GM23338 (cell line): ENCODE data around the gene HDAC5. TPM values are rescaled to one million over a fixed set of nuclear protein-coding genes. Genes with fewer than 3 reads are reported as not detected.

Experiments
- ATAC-seq: fragments of 200-7000 bp; cut with Tn5 transposase; 3 replicates; pipeline ENCODE4 v1.9.1; 2020
- DNase-seq: peaks from one replicate; pipeline ENCODE4 v3.0.0-alpha.2; 2015; ENCODE audit warnings: low spot score
- H2AFZ ChIP-seq: fragments of 200-600 bp; sonication (generic); 2 replicates; pipeline ENCODE4 v1.8.0; 2016; ENCODE audit warnings: antibody characterized with exemption, mild to moderate bottlenecking, moderate library complexity
- H3F3A ChIP-seq: fragments of 200-600 bp; sonication (generic); replicated peaks from 2 replicates; pipeline ENCODE4 v1.8.0; 2017; ENCODE audit warnings: antibody characterized with exemption, mixed run types, low read depth
- H3K27ac ChIP-seq: fragments of 200-600 bp; sonication (generic); 2 replicates; pipeline ENCODE4 v1.6.1; 2016; ENCODE audit warnings: low read depth
- H3K27me3 ChIP-seq: fragments of 200-600 bp; sonication (generic); 2 replicates; pipeline ENCODE4 v1.8.0; 2016; ENCODE audit warnings: mild to moderate bottlenecking, mixed run types, moderate library complexity; ENCODE audit not compliant: insufficient read depth
- H3K36me3 ChIP-seq: fragments of 200-600 bp; sonication (generic); 2 replicates; pipeline ENCODE4 v1.8.0; 2016; ENCODE audit warnings: mild to moderate bottlenecking; ENCODE audit not compliant: insufficient read depth
- H3K4me1 ChIP-seq: fragments of 200-600 bp; sonication (generic); 2 replicates; pipeline ENCODE4 v1.8.0; 2016; ENCODE audit warnings: mild to moderate bottlenecking, moderate library complexity; ENCODE audit not compliant: insufficient read depth
- H3K4me2 ChIP-seq: fragments of 200-600 bp; sonication (generic); 2 replicates; pipeline ENCODE4 v1.7.1; 2017; ENCODE audit warnings: mixed run types
- H3K4me3 ChIP-seq: fragments of 200-600 bp; sonication (generic); 2 replicates; pipeline ENCODE4 v1.6.1; 2016; ENCODE audit warnings: mixed run types
- H3K79me2 ChIP-seq: fragments of 200-600 bp; sonication (generic); replicated peaks from 2 replicates; pipeline ENCODE4 v1.8.0; 2017; ENCODE audit warnings: mild to moderate bottlenecking; ENCODE audit not compliant: insufficient read depth
- H3K9me2 ChIP-seq: fragments of 200-600 bp; sonication (generic); 2 replicates; pipeline ENCODE4 v1.8.0; 2017; ENCODE audit not compliant: insufficient read depth
- H4K20me1 ChIP-seq: fragments of 200-600 bp; sonication (generic); replicated peaks from 2 replicates; pipeline ENCODE4 v1.8.0; 2017; ENCODE audit warnings: mild to moderate bottlenecking; ENCODE audit not compliant: insufficient read depth
- H3K27ac Mint-ChIP-seq: 2 replicates; pipeline ENCODE4 v1.8.0; 2020; ENCODE audit warnings: inconsistent platforms, mild to moderate bottlenecking, moderate library complexity, mixed read lengths
- H3K27me3 Mint-ChIP-seq: 3 replicates; pipeline ENCODE4 v1.8.0; 2022; ENCODE audit warnings: low read depth, mild to moderate bottlenecking, moderate library complexity, mixed read lengths, inconsistent platforms; ENCODE audit not compliant: insufficient read depth, poor library complexity
- H3K36me3 Mint-ChIP-seq: 3 replicates; pipeline ENCODE4 v1.8.0; 2021; ENCODE audit warnings: low read depth, mild to moderate bottlenecking, inconsistent platforms, moderate library complexity, mixed read lengths
- H3K4me1 Mint-ChIP-seq: 3 replicates; pipeline ENCODE4 v1.8.0; 2020; ENCODE audit warnings: mild to moderate bottlenecking, inconsistent platforms, mixed read lengths
- H3K4me3 Mint-ChIP-seq: 3 replicates; pipeline ENCODE4 v1.8.0; 2021; ENCODE audit warnings: moderate library complexity, mild to moderate bottlenecking, inconsistent platforms, mixed read lengths
- H3K9me3 Mint-ChIP-seq: 3 replicates; pipeline ENCODE4 v1.8.0; 2020; ENCODE audit warnings: moderate library complexity, mild to moderate bottlenecking, inconsistent platforms, mixed read lengths
- CREB1 ChIP-seq: fragments of 250-450 bp; sonication (Bioruptor Pico); IDR thresholded peaks from 2 replicates; pipeline ENCODE4 v1.5.0; 2020; ENCODE audit warnings: low read depth, mild to moderate bottlenecking, moderate library complexity
- CTCF ChIP-seq, 2 experiments: fragments of 200-600 bp in 1 of 2; sonication (generic) in 1 of 2; conservative IDR thresholded peaks; 2 replicates each; pipeline versions ENCODE4 v1.5.1 to v1.6.1; 2016 to 2017; ENCODE audit warnings: antibody characterized with exemption in 2 of 2, low read depth in 2 of 2, mild to moderate bottlenecking in 2 of 2, moderate library complexity in 1 of 2
- EZH2phosphoT487 ChIP-seq: fragments of 200-600 bp; sonication (generic); IDR thresholded peaks from one replicate; pipeline ENCODE4 v1.8.1; 2018; ENCODE audit warnings: antibody characterized with exemption; ENCODE audit not compliant: unreplicated experiment
- JUNB ChIP-seq: IDR thresholded peaks from one replicate; pipeline ENCODE4 v1.6.1; 2016; ENCODE audit warnings: antibody characterized with exemption; ENCODE audit not compliant: unreplicated experiment
- NANOG ChIP-seq: IDR thresholded peaks from 2 replicates; pipeline ENCODE4 v1.6.1; 2016; ENCODE audit warnings: antibody characterized with exemption, borderline replicate concordance
- POLR2AphosphoS5 ChIP-seq: IDR thresholded peaks from 2 replicates; pipeline ENCODE4 v1.6.1; 2016; ENCODE audit warnings: antibody characterized with exemption, low read depth
- REST ChIP-seq: IDR thresholded peaks from one replicate; pipeline ENCODE4 v1.6.1; 2018; ENCODE audit warnings: antibody characterized with exemption; ENCODE audit not compliant: unreplicated experiment
- STAT1 ChIP-seq: IDR thresholded peaks from one replicate; pipeline ENCODE4 v1.6.1; 2016; ENCODE audit warnings: antibody characterized with exemption; ENCODE audit not compliant: unreplicated experiment
- ZNF114 ChIP-seq: fragments of 250-450 bp; sonication (Bioruptor Pico); IDR thresholded peaks from 2 replicates; pipeline ENCODE4 v1.5.0; 2020; ENCODE audit warnings: mild to moderate bottlenecking, moderate library complexity
- polyA plus RNA-seq: library from polyadenylated mRNA; unstranded; fragments of >200 nt; fragmentation: Nextera tagmentation; extraction: Ambion mirVana; gene quantifications from 2 replicates; pipeline ENCODE4 v1.2.1, GENCODE V29; 2016
- total RNA-seq: library from RNA; depleted of rRNA; stranded (reverse); fragments of >200 nt; shearing (Covaris generic); gene quantifications from 2 replicates; pipeline ENCODE4 v1.2.3, GENCODE V29; 2014

HDAC5 gene
- total and polyA plus RNA-seq, 2 experiments from 2014 or later: 16.9 to 71.1 TPM

- TF ChIP-seq REST (no peak), CREB1 (CRISPR knock-in tag) (no peak), CTCF (conservative IDR thresholded peaks at IDR 0.05; ENCODE audit: low read depth in 2 of 2) (no peak), POLR2AphosphoS5 (no peak), STAT1 (no peak), NANOG (no peak), ZNF114 (CRISPR knock-in tag) (no peak)
These were observed 51.7 kb downstream of the HDAC5 start (continued) for GRCh38 chr17:44071772-44072171.

DNA sequence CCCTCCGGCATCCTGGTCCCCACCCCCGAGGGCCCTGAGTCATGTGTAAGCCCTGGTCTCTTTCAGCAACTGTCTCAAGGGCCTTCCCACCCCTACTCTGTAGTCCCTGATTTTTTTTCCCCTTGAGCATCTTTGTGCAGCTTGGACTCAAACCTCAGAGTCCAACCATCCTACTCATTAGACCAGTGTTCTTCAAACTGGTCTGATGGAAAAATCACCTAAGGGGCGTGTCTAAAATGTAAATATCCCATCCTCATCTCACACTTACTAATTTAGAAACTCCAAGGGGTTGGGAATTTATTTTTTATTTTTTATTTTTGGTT is 52.3 kb downstream of the HDAC5 start:
- peak overlapping the region; percentile 97 for H3K27ac Mint-ChIP-seq
- peak overlapping the region; percentile 94 for H3K4me2 ChIP-seq
- no peaks in the 10 kb centered on the region for H3K27me3 ChIP-seq
- H3K9me3 Mint-ChIP-seq: no peaks in the 10 kb centered on the region; the same call in 2 of the 3 replicates
- H3F3A ChIP-seq: peaks cover 14% of the 10 kb centered on the region
- no peak for TF ChIP-seq JUNB
- TF ChIP-seq NANOG: no peak
- TF ChIP-seq EZH2phosphoT487: no peak
- H3K36me3 Mint-ChIP-seq: peaks cover 32% of the 10 kb centered on the region
- peak overlapping the region; percentile 98 for H3K27ac ChIP-seq
- peaks cover 23% of the 10 kb centered on the region for H3K4me1 Mint-ChIP-seq
- H2AFZ ChIP-seq: peak overlapping the region; percentile 84; the same call in 1 of the 2 replicates
- H3K4me3 Mint-ChIP-seq: peak overlapping the region; percentile 95
- DNase-seq: no peak
- peaks cover 24% of the 10 kb centered on the region; the same call in 1 of the 2 replicates for H3K4me1 ChIP-seq
- H3K36me3 ChIP-seq: peaks cover 9% of the 10 kb centered on the region; the same call in 1 of the 2 replicates
- ATAC-seq: no peak
- H3K27me3 Mint-ChIP-seq: no peaks in the 10 kb centered on the region
- H4K20me1 ChIP-seq: no peaks in the 10 kb centered on the region; the same call in 1 of the 2 replicates
- H3K9me2 ChIP-seq: no peaks in the 10 kb centered on the region; the same call in 1 of the 2 replicates
- peak overlapping the region; percentile 99 for H3K4me3 ChIP-seq
- peaks cover 24% of the 10 kb centered on the region for H3K79me2 ChIP-seq
